GM19035 (cell line): ENCODE results near the gene DCAKD.
"Not testable (repeated sequence)": the region's sequence is repeated elsewhere in the genome, so short reads cannot be mapped to it uniquely, and the experiment has no call there.

Experiments
- ATAC-seq: cut with Tn5 transposase; IDR thresholded peaks from one replicate; pipeline ENCODE4 v1.9.1; 2021; ENCODE audit not compliant: unreplicated experiment

The DCAKD gene

DNA sequence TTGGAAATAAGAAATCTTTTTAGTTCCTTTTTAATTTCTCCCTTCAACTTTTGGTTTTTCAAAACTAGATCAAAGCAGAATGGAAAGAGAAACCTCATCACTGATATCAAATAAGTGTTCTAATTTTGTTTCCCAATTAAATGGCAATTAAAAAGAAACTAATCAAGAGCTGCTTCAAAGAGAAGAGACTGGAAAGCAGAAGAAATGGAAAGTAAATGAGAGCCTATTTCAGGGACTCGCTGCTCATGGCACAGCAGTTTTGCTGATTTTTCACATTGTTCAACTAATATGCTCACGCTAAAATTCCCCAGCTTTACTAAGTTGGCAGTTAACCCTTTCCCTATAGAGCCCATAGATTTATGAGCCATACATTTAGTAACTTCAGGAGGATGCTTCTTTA, 16.2 kb upstream of the DCAKD start:
- ATAC-seq, result no peak

GRCh38 chr17:45063198-45063597, 11.8 kb upstream of the DCAKD start:
- ATAC-seq, result no peak

DNA sequence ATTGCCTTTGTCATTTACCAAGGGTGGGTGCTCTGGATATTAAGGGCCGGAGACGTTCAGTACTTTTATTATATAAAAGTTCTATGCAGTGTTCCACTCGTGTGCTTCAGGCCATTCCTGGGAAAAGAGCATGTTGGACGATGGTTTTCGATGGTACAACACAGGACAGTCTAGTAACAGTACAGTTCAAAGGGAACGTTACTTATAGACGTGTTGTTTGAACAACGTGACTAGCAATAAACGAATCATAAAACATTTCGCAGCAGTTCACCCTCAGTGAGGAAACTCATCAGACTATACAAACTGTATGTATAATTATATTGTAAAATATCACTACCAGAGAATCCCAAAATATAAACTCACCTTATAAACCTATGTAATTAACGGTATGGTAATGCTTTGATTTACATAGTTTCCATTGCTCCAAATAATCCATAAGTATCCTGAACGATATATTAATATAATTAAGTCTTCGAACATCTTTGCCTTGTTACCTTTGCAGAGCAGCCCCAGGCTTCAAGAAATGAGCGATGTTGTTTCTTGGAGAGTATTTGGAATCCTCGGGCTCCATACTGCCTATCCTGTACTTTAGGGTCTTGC, 10.3 kb upstream of the DCAKD start:
- no peak for ATAC-seq

DNA sequence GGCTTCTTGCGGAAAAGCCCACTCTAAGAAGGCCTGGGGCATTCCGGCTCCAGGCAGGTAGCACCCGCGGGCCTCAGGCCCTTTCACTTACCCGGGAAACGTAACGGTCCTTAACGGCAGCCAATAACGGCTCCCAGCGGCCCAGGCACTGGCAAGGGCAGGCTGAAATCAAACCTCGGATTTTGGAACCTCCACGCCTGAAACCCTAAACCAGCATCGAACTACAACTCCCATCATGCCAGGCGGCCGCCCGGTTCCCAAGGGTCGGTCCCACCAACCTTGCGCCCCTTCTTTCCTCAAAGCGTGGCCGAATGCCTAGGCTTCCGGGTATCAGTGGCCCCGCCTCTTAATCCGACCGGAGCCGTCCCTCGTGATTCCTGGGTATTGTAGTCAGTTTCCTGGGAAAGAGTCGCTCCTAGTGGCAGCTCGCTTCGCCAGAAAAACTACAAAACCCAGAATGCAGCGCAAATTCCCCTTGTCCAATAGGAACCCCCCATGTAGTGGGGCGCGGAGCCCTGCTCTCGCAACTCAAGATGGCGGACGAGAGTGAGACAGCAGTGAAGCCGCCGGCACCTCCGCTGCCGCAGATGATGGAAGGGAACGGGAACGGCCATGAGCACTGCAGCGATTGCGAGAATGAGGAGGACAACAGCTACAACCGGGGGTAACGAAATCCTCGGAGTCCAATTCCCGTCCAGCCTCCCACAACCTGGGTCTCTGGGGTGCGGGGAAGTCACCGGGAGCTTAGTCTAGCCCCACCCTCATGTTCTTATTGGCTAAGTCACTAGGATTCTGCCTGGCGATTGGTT, 9.6 kb upstream of the DCAKD start, which contains the start of gene NMT1:
TSS of gene NMT1 (plus strand) at position 521 of the 809 bp plus-strand sequence. CDS start at position 534, 13 bp downstream.
- ATAC-seq, result peak; percentile 89

DNA sequence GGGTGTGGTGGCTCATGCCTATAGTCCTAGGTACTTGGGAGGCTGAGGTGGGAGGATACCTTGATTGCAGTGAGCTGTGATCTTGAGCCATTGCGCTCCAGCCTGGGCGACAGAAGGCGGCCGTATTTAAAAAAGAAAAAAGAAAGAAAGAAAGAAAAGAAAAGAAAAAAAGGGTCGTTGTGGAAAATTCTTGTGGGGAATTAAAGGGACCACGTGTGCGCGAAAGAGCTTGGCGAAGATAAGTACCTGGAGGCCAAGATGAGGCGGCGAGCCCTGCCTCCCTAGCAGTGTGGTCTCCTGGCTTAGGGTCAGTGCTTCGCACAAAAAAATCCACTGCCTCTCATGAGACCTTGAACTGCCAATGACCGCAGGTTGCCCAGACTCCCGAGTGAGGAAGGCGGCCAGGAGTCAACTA, 9.0 kb upstream of the DCAKD start:
- ATAC-seq, result no peak

DNA sequence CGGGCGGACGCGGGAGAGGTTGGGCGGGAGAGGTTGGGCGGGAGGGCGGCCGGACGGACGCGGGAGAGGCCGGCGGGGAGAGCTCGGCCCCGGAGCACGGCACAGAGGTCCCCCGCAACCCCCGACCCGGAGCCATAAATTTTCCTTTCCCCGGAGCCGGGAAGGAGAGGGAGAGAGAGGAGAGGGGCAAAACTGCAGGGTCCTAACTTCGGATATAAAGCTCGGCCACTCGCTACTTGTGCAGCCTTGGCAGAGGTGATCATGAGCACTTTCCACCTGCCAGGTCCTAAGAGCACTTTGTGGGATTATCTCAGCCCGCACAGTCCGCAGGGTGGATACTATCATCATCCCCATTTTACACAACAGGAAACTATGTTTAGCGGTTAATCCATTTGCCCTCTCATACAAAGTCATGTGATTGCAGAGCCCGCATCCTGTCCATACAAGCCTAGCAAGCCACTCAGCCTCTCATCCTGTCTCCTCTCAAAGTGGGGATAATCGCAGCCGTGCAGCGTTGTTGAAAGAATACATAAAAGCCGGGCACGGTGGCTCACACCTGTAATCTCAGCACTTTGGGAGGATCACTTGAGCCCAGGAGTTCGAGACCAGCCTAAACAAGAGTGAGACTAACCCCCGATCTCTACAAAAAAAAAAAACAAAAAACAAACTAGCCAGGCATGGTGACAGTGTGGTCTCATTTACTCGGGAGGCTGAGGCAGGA, 780 bp upstream of the DCAKD start:
- peak; percentile 36 for ATAC-seq

DNA sequence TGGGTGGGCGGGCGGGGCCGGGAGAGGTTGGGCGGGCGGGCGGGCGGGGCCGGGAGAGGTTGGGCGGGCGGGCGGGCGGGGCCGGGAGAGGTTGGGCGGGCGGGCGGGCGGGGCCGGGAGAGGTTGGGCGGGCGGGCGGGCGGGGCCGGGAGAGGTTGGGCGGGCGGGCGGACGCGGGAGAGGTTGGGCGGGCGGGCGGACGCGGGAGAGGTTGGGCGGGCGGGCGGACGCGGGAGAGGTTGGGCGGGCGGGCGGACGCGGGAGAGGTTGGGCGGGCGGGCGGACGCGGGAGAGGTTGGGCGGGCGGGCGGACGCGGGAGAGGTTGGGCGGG, 254 bp upstream of the DCAKD start:
- not testable (repeated sequence) for ATAC-seq

- ATAC-seq, result peak; percentile 13
These were observed 862 bp downstream of the DCAKD start for GRCh38 chr17:45050481-45051059.

GRCh38 chr17:45048795-45049563, 2.5 kb downstream of the DCAKD start:
- ATAC-seq, result no peak

DNA sequence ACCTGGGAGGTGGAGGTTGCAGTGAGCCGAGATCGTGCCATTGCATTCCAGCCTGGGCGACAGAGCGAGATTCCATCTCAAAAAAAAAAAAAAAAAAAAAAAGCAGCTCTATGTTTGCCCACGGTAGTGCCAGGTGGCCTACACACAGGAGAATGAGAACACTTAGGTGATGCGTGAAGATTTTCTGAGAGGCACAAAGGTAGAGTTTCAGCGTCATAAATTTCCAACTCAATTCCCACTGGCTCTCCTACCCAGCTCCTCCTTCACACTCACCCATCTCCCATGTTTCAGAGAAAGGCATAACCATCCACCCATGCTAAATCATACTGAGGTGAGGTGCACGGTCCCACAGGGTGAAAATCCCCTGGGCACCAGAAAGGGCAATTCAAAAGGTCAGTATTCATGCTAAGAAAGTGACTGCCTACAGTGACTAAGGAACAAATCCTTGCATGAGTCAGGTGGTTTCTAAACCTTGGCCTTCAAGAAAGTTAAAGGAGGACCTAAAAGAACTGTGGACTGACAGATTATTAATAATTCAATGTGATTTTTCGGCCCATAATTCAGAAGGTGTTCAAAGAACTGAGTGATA, 4.8 kb downstream of the DCAKD start:
- no peak for ATAC-seq

GRCh38 chr17:45043813-45044540, 7.5 kb downstream of the DCAKD start:
- no peak for ATAC-seq

GRCh38 chr17:45042346-45043120, 8.9 kb downstream of the DCAKD start:
- no peak for ATAC-seq

DNA sequence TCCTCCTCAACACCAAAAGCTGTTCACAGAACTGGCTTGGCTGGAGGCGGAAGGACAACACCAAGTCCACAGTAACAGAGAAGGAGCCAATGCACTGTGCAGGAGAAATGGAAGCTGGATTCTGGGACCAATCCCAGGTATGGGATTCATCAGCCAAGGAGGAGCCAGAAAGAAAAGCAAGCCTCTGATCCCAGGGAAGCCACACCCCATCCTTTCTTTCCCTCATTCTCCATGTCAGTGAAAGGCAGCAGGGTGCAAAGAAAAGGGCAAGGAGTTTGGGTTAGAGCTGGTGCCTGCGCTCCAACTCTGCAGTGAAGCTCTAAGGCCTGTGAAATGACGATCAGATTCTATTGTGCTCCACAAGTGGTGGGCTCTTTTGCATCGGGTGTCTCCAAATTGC, 11.0 kb downstream of the DCAKD start:
- ATAC-seq, result no peak

DNA sequence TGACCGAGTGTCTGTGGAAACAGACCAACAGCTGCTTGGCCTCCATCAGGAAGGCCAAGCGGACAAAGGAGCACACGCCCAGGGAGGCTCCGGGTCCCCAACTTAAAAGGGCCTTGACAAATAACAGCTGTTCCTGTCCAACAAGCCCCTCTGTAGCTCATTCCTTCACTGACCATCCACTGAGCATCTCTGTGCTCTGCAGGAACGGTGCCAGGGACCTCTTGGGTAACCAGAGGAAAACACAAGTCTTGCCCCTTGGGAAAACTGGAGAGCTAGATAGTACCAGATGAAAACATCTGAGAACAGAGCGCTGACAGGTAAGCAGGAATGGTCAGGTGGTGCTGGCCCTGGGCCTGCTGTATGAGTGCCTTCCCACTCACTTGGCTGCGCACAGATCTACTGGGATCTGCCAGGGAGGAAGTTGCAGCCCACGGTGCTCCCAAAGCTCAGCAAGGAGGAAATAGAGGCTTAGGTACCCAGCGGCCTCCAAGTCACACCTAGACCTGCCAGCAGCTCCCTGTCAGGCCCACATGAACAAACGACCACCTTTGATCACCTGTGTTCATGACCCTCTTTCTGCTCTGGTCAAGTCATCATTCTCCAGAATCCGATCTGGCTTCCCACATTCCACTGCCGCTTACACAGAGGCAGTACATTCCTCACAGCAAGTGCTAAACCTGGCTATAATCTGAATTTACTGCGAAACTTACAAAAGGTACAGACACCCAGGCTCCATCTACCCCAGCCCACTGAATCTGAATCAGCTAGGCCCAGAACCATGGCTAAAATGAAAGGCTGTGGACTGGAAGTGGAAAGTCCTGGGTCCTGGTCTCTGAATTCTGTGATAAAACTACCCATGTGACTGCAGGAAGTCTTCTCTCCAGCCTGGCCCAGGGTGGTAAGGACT, 12.5 kb downstream of the DCAKD start:
- ATAC-seq, result no peak

DNA sequence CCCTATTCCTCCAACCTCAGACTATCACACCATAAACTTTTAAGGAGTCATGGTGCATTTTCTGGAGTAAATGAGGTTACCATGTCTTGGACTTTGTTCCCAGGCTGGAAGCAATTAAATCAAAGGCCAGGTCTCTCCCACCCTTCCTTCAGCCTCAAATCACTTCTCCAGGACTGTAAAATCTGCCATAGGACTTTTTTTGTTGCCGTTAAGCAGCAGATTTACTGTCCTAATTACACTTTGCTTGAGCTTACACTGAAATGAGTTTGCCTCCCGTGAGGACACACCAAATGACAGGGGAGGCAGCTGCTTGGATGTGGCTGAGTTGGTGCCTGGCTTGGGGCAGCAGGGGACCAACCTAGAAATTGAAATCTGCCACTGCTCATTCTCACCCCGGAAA, 14.7 kb downstream of the DCAKD start:
- ATAC-seq, result no peak

GRCh38 chr17:45035848-45036247, 15.6 kb downstream of the DCAKD start:
- no peak for ATAC-seq

DNA sequence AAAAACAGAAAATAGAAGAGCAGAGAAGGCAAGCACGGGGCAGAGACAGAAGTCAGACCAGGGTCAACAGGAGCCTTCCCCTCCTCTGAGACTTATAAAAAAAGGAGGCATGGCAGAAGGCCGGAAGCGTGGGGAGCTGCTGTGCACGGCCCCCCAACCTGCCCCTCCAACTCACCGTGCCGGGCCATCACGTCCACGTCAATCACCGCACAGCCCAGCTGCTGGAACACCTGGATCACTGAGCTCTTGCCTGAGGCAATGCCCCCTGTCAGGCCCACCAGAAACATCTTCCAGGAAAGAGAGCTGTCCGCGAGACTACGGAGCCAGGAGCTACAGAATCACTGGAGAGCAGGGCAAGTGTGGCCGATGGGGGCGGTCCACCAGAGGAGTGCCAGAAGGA, 16.8 kb downstream of the DCAKD start:
- no peak for ATAC-seq

DNA sequence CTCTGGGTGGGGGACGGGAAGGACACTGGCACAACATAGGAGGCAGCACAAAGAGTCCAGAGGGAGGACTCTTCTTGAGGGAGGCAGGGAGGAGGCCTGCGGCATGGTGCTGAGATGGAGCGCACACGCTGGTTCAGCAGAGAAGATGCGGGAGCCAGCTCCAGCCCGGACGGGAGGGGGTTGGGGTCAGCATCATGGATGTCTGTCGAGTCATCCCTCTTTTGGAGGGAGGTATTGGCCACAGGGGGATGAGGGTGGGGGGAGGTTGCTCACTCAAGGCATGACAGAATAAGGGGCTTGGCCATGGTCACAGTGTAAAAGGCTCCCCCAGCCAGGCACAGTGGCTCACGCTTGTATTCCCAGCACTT, 19.3 kb downstream of the DCAKD start:
- ATAC-seq, result no peak
